GM12873 (cell line): ENCODE measurements around the gene KANSL1L.

Experiments
- TF ChIP-seq, protein P1 (sequence below): IDR thresholded peaks from 2 replicates; pipeline ENCODE4 v1.5.1; 2012; ENCODE audit warnings: low read depth, mild to moderate bottlenecking, moderate library complexity, low read length, control low read depth; ENCODE audit not compliant: insufficient read depth; ENCODE audit errors: missing control alignments

Gene KANSL1L

DNA sequence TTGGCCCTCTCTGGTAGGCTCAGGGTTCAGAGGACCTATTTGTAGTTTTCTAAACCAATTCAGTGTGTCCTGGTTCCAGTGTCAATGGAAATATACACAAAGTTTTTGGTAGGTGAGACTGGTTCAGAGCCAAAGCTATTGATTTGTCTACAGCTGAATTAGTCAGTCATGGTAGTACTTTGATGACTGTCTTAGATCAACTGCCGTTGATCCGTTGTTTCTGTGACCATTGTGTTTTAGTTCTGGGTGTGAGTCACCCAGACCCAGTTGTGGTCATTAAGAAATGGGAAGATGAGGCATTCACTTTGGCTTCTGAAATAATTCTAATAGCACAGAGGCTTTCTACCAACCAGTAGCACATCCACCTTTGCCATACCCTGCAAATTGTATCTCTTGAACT, 184.8 kb downstream of the KANSL1L start:
- TF ChIP-seq, protein P1, sequence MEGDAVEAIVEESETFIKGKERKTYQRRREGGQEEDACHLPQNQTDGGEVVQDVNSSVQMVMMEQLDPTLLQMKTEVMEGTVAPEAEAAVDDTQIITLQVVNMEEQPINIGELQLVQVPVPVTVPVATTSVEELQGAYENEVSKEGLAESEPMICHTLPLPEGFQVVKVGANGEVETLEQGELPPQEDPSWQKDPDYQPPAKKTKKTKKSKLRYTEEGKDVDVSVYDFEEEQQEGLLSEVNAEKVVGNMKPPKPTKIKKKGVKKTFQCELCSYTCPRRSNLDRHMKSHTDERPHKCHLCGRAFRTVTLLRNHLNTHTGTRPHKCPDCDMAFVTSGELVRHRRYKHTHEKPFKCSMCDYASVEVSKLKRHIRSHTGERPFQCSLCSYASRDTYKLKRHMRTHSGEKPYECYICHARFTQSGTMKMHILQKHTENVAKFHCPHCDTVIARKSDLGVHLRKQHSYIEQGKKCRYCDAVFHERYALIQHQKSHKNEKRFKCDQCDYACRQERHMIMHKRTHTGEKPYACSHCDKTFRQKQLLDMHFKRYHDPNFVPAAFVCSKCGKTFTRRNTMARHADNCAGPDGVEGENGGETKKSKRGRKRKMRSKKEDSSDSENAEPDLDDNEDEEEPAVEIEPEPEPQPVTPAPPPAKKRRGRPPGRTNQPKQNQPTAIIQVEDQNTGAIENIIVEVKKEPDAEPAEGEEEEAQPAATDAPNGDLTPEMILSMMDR, result no peak

DNA sequence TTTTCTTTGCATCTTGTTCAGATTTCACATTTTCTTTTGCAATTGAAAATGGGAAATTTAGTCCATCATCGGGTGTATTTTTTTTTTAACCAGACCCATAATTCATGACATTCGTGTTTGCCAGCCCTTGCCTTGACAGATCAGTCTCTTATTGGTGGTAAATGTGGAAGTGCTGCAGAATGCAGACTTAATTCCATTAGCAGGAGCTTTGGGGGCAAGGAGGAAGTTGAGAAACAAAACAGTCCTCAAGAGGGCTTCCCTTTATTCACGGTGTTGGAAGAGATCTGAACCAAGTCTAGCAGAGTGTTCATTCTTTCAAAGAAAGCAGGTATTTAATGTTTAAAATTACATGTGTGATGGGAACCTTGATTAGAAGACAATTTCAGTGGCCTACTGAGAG, 185.3 kb downstream of the KANSL1L start:
- TF ChIP-seq, protein P1, result no peak

DNA sequence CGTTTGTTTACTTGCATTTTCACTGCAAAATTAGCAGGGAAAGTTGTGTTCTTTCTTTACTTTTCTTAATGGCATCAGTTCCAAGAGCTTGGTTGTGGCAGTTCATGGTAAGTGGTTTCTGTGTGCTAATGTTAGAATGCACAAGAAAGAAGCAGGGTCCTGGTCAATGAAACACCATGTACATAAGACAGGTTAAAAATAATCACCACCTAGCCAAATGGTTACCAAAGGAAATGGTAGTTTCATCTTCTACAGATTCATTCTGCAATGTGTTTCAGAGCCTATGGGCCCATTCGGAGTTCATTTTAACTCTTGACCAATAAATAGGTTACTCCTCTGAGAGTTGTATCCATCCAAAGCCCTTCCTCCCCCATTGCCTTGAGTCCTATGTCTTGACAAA, 186.9 kb downstream of the KANSL1L start:
- TF ChIP-seq, protein P1, result no peak

DNA sequence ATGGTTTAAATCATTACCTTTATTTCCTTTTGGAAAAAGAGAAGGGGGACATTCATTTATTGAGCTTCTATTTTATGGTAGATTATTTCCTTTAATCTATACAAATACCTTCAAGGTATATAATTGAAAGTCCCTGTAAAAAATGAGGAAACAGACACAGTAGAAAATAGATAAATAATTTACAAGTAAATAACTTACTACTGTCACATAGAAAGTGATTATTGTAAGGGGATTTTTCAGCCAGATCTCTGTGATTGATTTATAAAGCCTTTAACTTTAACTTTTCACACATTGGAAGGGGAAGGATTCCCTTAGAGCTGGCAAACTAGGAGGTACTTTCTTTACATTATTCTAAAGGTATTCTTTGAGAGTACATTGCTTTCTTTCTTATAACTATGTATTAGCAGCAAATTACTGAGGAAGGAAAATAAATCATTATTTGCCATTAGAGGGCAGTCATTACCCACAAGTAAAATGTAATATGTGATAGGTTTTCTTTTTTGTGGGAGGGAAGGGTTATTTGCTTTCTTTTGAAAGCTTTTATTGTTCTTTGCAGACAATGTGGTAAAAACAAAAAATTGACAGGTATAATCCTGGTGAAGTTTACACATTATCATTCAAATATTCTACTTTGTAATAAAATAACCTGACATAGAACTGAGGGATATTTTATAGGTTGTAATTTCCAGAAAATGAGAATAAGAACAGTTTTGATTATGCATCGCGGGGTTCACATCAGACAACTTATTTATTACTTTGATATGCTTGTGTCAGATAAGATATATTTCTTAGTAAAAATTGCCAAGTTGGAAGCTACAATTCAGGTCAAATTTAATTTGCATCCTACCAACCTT, 193.6 kb downstream of the KANSL1L start:
- TF ChIP-seq, protein P1, result peak; percentile 31

DNA sequence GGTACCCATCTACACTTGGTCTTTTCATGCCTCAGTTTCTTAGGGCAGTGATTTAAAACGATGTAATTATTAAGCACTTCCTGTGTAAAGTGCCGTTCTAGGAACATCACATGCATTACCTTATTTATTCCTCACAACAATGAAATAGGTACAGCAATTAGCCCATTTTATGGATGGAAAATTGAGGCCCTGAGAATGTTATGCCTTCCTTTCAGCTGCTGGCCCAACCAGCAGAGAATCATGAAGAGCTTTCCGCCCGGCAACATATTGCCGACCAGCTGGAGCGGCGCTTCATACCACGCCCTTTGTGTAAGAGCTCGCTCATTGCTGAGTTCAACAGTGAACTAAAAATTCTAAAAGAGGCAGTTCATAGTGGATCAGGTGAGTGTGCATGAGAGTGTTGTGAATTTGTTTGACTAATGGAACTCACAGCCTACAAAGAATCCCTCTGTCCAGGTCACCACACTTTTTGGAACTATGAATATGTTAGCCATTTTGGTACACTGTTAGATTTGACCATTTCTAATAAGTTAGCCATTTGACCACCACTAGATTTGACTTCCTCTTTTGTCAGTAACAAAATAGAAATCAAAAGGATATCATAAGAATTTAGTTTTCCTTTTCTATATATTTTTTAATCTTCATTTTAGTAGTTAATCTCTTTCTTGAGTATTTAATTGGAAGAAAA, 194.4 kb downstream of the KANSL1L start:
- TF ChIP-seq, protein P1, result no peak

DNA sequence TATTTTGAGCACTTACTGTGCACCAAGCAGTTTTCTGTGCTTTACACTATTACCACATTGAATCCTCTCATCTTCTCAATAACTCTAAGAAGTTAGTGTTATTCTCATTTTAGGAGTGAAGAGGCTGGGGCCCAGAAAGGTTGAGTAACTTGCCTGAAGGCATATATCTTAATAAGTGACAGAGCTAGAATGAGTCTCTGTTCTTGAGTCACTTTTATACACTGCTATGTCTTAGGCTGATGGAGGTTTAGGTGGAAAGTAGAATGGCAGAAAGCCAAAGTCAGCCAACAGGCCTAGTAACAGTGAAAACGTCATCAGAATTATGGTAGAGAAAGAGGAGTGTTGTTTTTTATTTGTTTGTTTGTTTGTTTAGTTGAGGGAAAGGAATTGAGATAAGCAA, 196.6 kb downstream of the KANSL1L start:
- TF ChIP-seq, protein P1, result no peak

DNA sequence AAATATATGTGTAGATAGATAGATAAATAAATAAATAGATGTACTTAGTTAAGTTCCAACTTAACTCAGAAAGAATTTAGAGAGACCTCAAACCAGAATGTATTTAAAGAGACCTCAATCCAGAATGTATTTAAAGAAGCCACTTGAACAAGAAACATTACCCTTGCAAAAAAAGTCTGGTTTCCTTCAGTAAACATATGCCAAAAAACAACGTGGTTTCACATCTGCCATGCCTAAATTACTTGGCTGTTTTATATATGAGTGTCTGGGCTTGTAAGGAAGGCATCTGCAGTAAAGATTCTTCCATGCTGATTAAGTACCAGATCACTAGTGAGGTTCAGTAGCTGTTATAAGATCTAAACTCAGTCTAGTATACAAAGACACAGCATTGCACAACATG, 197.9 kb downstream of the KANSL1L start:
- TF ChIP-seq, protein P1, result no peak
